Trophoblast cell (in vitro differentiated cells and primary cell): ENCODE results near the gene IRAK1.

Experiments
- DNase-seq, 2 donors: peaks; one replicate each; pipeline ENCODE4 v3.0.0-alpha.2; 2016
- H2AFZ ChIP-seq: 2 replicates; pipeline ENCODE4 v1.6.1; 2013; ENCODE audit warnings: low read length, moderate library complexity, mild to moderate bottlenecking; ENCODE audit not compliant: insufficient read depth, poor library complexity
- H2AK5ac ChIP-seq: 2 replicates; pipeline ENCODE4 v1.6.1; 2013; ENCODE audit warnings: mild to moderate bottlenecking, low read length
- H2BK120ac ChIP-seq: 2 replicates; pipeline ENCODE4 v1.6.1; 2013; ENCODE audit warnings: low read length, mild to moderate bottlenecking, moderate library complexity; ENCODE audit not compliant: insufficient read depth, poor library complexity
- H2BK12ac ChIP-seq: 2 replicates; pipeline ENCODE4 v1.6.1; 2013; ENCODE audit warnings: mild to moderate bottlenecking, low read length, moderate library complexity
- H2BK5ac ChIP-seq: 2 replicates; pipeline ENCODE4 v1.6.1; 2013; ENCODE audit warnings: low read length, low read depth, moderate library complexity, mild to moderate bottlenecking; ENCODE audit not compliant: poor library complexity
- H3K14ac ChIP-seq: 2 replicates; pipeline ENCODE4 v1.6.1; 2013; ENCODE audit warnings: mild to moderate bottlenecking, low read length
- H3K18ac ChIP-seq: 2 replicates; pipeline ENCODE4 v1.6.1; 2013; ENCODE audit warnings: mild to moderate bottlenecking, low read length
- H3K23ac ChIP-seq: 2 replicates; pipeline ENCODE4 v1.6.1; 2013; ENCODE audit warnings: low read length
- H3K27ac ChIP-seq: 2 replicates; pipeline ENCODE4 v1.5.1; 2013; ENCODE audit warnings: low read depth, mild to moderate bottlenecking, inconsistent platforms, low read length, moderate library complexity
- H3K27me3 ChIP-seq: 2 replicates; pipeline ENCODE4 v1.6.1; 2013; ENCODE audit warnings: inconsistent platforms, mild to moderate bottlenecking, low read length, moderate library complexity; ENCODE audit not compliant: insufficient read depth
- H3K36me3 ChIP-seq, 2 experiments: 1 replicate in 1 of 2; 2 replicates in 1 of 2; pipeline ENCODE4 v1.6.1; 2013; ENCODE audit warnings: low read length in 2 of 2, mild to moderate bottlenecking in 2 of 2, moderate library complexity in 1 of 2; ENCODE audit not compliant: insufficient read depth in 2 of 2, control insufficient read depth in 1 of 2
- H3K4ac ChIP-seq: 2 replicates; pipeline ENCODE4 v1.6.1; 2013; ENCODE audit warnings: low read depth, mild to moderate bottlenecking, low read length, moderate library complexity
- H3K4me1 ChIP-seq, 2 experiments: 1 replicate in 1 of 2; 2 replicates in 1 of 2; pipeline ENCODE4 v1.6.1; 2013; ENCODE audit warnings: low read length in 2 of 2, mild to moderate bottlenecking in 2 of 2, moderate library complexity in 1 of 2; ENCODE audit not compliant: insufficient read depth in 2 of 2, control insufficient read depth in 1 of 2
- H3K4me2 ChIP-seq: 2 replicates; pipeline ENCODE4 v1.6.1; 2013; ENCODE audit warnings: inconsistent platforms, mild to moderate bottlenecking, low read length, moderate library complexity
- H3K4me3 ChIP-seq: 2 replicates; pipeline ENCODE4 v1.5.1; 2013; ENCODE audit warnings: mild to moderate bottlenecking, low read depth, low read length, inconsistent platforms
- H3K79me1 ChIP-seq: one replicate; pipeline ENCODE4 v1.6.1; 2013; ENCODE audit warnings: low read length
- H3K79me2 ChIP-seq: 2 replicates; pipeline ENCODE4 v1.6.1; 2013; ENCODE audit warnings: low read length, mild to moderate bottlenecking; ENCODE audit not compliant: control insufficient read depth, insufficient read depth, poor library complexity
- H3K9ac ChIP-seq: 2 replicates; pipeline ENCODE4 v1.6.1; 2013; ENCODE audit warnings: mild to moderate bottlenecking, low read length
- H3K9me3 ChIP-seq: 2 replicates; pipeline ENCODE4 v1.6.1; 2013; ENCODE audit warnings: low read depth, mild to moderate bottlenecking, control low read depth, inconsistent platforms, low read length; ENCODE audit not compliant: insufficient read depth
- H4K12ac ChIP-seq: 2 replicates; pipeline ENCODE4 v1.6.1; 2013; ENCODE audit warnings: low read depth, mild to moderate bottlenecking, low read length, moderate library complexity
- H4K8ac ChIP-seq: 2 replicates; pipeline ENCODE4 v1.6.1; 2013; ENCODE audit warnings: low read depth, mild to moderate bottlenecking, low read length, moderate library complexity
- H4K91ac ChIP-seq: one replicate; pipeline ENCODE4 v1.6.1; 2013; ENCODE audit warnings: low read depth, mild to moderate bottlenecking, low read length, moderate library complexity
- WGBS: extraction: QIAGEN DNeasy Blood & Tissue Kit; methylation state at CpG from one replicate; pipeline ENCODE4 v1.1.7; 2013; ENCODE audit warnings: missing lambda C conversion rate; ENCODE audit not compliant: insufficient read length, insufficient coverage; ENCODE audit errors: extremely low coverage; 5-methylcytosine and 5-hydroxymethylcytosine counted together

The IRAK1 gene

DNA sequence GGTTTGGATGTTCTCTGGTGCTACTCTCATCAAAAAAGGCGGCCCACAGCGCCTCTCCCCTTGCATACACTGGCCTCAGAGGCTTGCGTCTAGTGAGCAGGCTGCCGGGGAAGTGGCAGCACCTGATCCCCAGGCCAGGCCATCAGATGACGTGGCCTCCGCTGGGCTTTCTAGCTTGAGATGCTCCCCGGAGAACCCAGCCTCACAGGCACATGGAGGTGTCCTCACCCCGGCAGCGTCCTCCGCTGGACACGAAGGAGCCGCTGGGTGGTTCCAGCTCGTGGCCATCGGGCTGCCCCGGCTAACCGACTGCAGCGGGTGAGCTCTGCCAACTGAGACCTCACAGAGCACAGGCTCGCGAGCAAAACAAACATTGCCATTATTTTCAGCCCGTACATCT, 12.8 kb downstream of the IRAK1 start:
- Histone ChIP-seq H3K79me1 (peaks cover 4% of the 10 kb centered on the region), H2BK5ac (no peak overlapping the region), H3K14ac (no peak overlapping the region), H3K27ac (no peak overlapping the region), H3K18ac (no peak overlapping the region), H4K91ac (no peak overlapping the region), H4K8ac (no peak overlapping the region), H3K36me3 (peaks cover 11 to 16% of the 10 kb centered on the region in 2 experiments), H3K9ac (no peak overlapping the region), H3K79me2 (no peaks in the 10 kb centered on the region), H3K9me3 (no peaks in the 10 kb centered on the region), H3K4ac (no peak overlapping the region), H3K27me3 (no peaks in the 10 kb centered on the region), H2AK5ac (no peak overlapping the region), H2AFZ (no peak overlapping the region), H3K4me1 (peaks cover 4 to 5% of the 10 kb centered on the region in 2 experiments), H3K23ac (no peak overlapping the region), H2BK12ac (no peak overlapping the region), H3K4me2 (no peak overlapping the region), H3K4me3 (no peak overlapping the region), H2BK120ac (no peak overlapping the region), H4K12ac (no peak overlapping the region)
- WGBS: no CpG with 5 or more reads among the region's 20 CpGs
- no peak for DNase-seq

DNA sequence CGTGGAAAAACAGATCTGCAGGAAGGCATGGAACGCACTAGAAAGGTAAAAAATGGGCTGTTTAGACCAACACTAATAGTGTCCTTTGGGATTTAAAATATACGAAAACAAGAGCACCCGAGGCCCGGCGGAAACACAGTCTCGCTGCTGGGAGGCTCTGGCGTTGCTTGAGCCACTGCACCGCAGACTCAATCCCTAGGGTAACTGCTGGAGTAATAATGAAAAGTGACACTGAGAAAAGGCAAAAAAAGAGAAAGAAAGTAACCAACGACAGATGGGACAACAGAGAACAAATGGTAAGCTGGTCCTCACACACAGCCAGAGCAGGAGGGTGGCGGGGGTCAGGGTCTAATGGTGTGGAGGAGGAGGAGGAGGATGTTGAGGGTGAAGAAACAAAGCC, 15.4 kb downstream of the IRAK1 start:
- H4K91ac ChIP-seq: no peak overlapping the region
- no peaks in the 10 kb centered on the region for H3K27me3 ChIP-seq
- H3K14ac ChIP-seq: no peak overlapping the region
- no peak overlapping the region for H3K4me3 ChIP-seq
- H3K4me1 ChIP-seq: peaks cover 9 to 12% of the 10 kb centered on the region in 2 experiments
- no peaks in the 10 kb centered on the region for H3K79me2 ChIP-seq
- no peak overlapping the region for H3K27ac ChIP-seq
- no CpG with 5 or more reads among the region's 11 CpGs for WGBS
- no peak overlapping the region for H3K4me2 ChIP-seq
- no peak overlapping the region for H3K23ac ChIP-seq
- H4K8ac ChIP-seq: no peak overlapping the region
- H2AK5ac ChIP-seq: no peak overlapping the region
- no peak overlapping the region for H3K4ac ChIP-seq
- H2BK5ac ChIP-seq: no peak overlapping the region
- no peak overlapping the region for H3K9ac ChIP-seq
- H3K79me1 ChIP-seq: peaks cover 4% of the 10 kb centered on the region
- no peaks in the 10 kb centered on the region for H3K9me3 ChIP-seq
- H2BK120ac ChIP-seq: no peak overlapping the region
- no peak overlapping the region for H4K12ac ChIP-seq
- peaks cover 3 to 5% of the 10 kb centered on the region in 2 experiments for H3K36me3 ChIP-seq
- no peak overlapping the region for H2AFZ ChIP-seq
- no peak for DNase-seq
- H3K18ac ChIP-seq: no peak overlapping the region
- no peak overlapping the region for H2BK12ac ChIP-seq

DNA sequence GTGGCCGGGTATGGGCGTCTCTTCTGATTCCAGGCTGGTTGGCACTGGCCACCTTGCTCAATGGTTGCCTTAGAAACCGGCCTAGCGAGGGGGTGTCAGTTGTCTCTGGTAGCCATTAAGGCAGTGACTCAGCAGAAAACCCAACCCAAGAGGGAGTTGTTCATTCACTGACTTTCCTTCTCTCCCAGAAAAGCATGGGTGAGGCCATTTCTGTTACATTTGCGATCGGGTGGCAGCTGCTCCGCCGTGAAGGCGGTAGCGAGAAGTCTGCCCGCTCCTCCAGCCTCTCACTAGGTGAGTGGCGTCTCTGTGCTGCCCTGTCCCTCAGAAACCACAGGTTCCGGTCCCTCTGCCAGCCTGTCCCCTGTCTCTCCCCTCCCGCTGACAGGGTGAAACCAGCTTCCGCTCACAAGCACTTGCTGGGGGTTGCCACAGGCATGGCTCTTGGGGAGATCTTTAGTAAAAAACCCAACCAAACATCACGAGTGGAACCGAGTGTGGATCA, 17.4 kb downstream of the IRAK1 start:
- Histone ChIP-seq H3K23ac (no peak overlapping the region), H4K8ac (peak overlapping the region; percentile 84), H3K79me2 (no peaks in the 10 kb centered on the region), H2BK120ac (peak overlapping the region; percentile 74), H3K79me1 (peaks cover 4% of the 10 kb centered on the region), H2BK12ac (peak overlapping the region; percentile 55), H2AK5ac (peak overlapping the region; percentile 39), H3K36me3 (peaks cover 0 to under 1% of the 10 kb centered on the region in 2 experiments), H3K18ac (peak overlapping the region; percentile 41), H2AFZ (peak overlapping the region; percentile 61), H4K12ac (peak overlapping the region; percentile 47), H3K4me3 (no peak overlapping the region), H4K91ac (peak overlapping the region; percentile 90), H3K4me1 (peaks cover 11 to 12% of the 10 kb centered on the region in 2 experiments), H2BK5ac (peak overlapping the region; percentile 84), H3K9me3 (no peaks in the 10 kb centered on the region), H3K27me3 (no peaks in the 10 kb centered on the region), H3K14ac (peak overlapping the region; percentile 59), H3K27ac (peak overlapping the region; percentile 23), H3K4me2 (no peak overlapping the region), H3K4ac (no peak overlapping the region), H3K9ac (no peak overlapping the region)
- DNase-seq: peak in 1 of 2 donors; percentile 8
- no CpG with 5 or more reads among the region's 17 CpGs for WGBS

DNA sequence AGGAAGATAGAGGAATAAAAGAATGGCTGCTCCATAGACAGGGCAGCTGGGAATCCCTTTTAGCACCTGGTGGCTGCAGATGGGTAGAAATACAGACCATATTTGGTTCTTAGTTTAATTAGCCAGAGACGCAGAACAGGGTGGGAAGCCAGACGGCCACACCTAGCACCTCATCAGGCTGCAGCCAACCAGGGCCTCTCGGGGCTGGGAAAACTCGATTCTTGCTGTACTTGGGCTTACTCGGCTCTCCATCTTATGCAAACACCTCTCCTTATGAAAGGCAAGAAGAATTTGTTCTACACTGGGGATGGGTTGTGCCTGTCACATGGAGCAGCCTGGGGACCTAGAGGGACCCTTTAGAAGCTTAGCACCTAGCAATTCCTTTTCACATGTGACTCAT, 19.7 kb downstream of the IRAK1 start:
- Histone ChIP-seq H3K79me2 (no peaks in the 10 kb centered on the region), H3K4me2 (peak overlapping the region; percentile 23), H3K4me3 (no peak overlapping the region), H2BK120ac (no peak overlapping the region), H2AFZ (no peak overlapping the region), H2AK5ac (no peak overlapping the region), H3K27ac (no peak overlapping the region), H3K18ac (no peak overlapping the region), H3K79me1 (peaks cover 4% of the 10 kb centered on the region), H2BK5ac (no peak overlapping the region), H3K4me1 (peaks cover 11 to 12% of the 10 kb centered on the region in 2 experiments), H3K36me3 (no peaks in the 10 kb centered on the region), H3K4ac (no peak overlapping the region), H4K91ac (no peak overlapping the region), H3K27me3 (no peaks in the 10 kb centered on the region), H3K9me3 (no peaks in the 10 kb centered on the region), H3K23ac (no peak overlapping the region), H4K12ac (no peak overlapping the region), H2BK12ac (no peak overlapping the region), H4K8ac (no peak overlapping the region), H3K14ac (no peak overlapping the region), H3K9ac (no peak overlapping the region)
- no CpG with 5 or more reads among the region's 5 CpGs for WGBS
- DNase-seq: no peak
